H1 (cell line): Measurements from ENCODE around the gene CHAC1. TPM values are rescaled to one million over a fixed set of nuclear protein-coding genes. Genes with fewer than 3 reads are reported as not detected.

ENCODE experiments used
- BACH1 ChIP-seq: IDR thresholded peaks from 2 replicates; pipeline ENCODE4 v1.6.1; 2012; ENCODE audit warnings: low read length, improper control_type of control experiment
- BRCA1 ChIP-seq: IDR thresholded peaks from 2 replicates; pipeline ENCODE4 v1.6.1; 2012; ENCODE audit warnings: low read depth, low read length, improper control_type of control experiment
- CBX5 ChIP-seq: fragments of 300-800, 300-1000 bp; sonication (generic); IDR thresholded peaks from 2 replicates; pipeline ENCODE4 v1.7.1; 2016; ENCODE audit warnings: antibody characterized with exemption, low read length, low read depth
- EP300 ChIP-seq, 2 experiments: IDR thresholded peaks; 1 replicate in 1 of 2; 2 replicates in 1 of 2; pipeline ENCODE4 v1.6.1; 2011 to 2012; ENCODE audit warnings: low read depth in 2 of 2, low read length in 2 of 2, mild to moderate bottlenecking in 2 of 2, borderline replicate concordance in 1 of 2, inconsistent platforms in 1 of 2, moderate library complexity in 1 of 2
- KDM1A ChIP-seq: fragments of 200-600, 300-600 bp; sonication (generic); IDR thresholded peaks from 2 replicates; pipeline ENCODE4 v1.7.1; 2016; ENCODE audit warnings: mild to moderate bottlenecking, low read length, borderline replicate concordance
- KDM4A ChIP-seq: IDR thresholded peaks from one replicate; pipeline ENCODE4 v1.7.1; 2012; ENCODE audit warnings: low read depth, mild to moderate bottlenecking, moderate library complexity, low read length, inconsistent platforms; ENCODE audit not compliant: severe bottlenecking
- MAFK ChIP-seq: IDR thresholded peaks from 2 replicates; pipeline ENCODE4 v1.6.1; 2012; ENCODE audit warnings: low read depth, mild to moderate bottlenecking, improper control_type of control experiment, low read length
- NANOG ChIP-seq: IDR thresholded peaks from 2 replicates; pipeline ENCODE4 v1.6.1; 2011; ENCODE audit warnings: low read length, low read depth, mild to moderate bottlenecking, inconsistent platforms; ENCODE audit not compliant: insufficient read depth, poor library complexity, severe bottlenecking
- POLR2A ChIP-seq, 2 experiments: IDR thresholded peaks; 1 replicate in 1 of 2; 2 replicates in 1 of 2; pipeline ENCODE4 v1.6.1; 2011; ENCODE audit warnings: low read depth in 2 of 2, low read length in 2 of 2, mild to moderate bottlenecking in 2 of 2; ENCODE audit errors: control extremely low read depth in 1 of 2
- POLR2AphosphoS5 ChIP-seq: IDR thresholded peaks from 2 replicates; pipeline ENCODE4 v1.6.1; 2011; ENCODE audit warnings: low read depth, low read length
- RXRA ChIP-seq: IDR thresholded peaks from 2 replicates; pipeline ENCODE4 v1.6.1; 2011; ENCODE audit warnings: low read depth, mild to moderate bottlenecking, low read length, moderate library complexity; ENCODE audit not compliant: insufficient read depth
- SIRT6 ChIP-seq: IDR thresholded peaks from one replicate; pipeline ENCODE4 v1.7.1; 2012; ENCODE audit warnings: low read length, inconsistent platforms
- SRF ChIP-seq: IDR thresholded peaks from 2 replicates; pipeline ENCODE4 v1.6.1; 2011; ENCODE audit warnings: mild to moderate bottlenecking, low read depth, low read length, moderate library complexity
- TAF1 ChIP-seq: IDR thresholded peaks from 2 replicates; pipeline ENCODE4 v1.6.1; 2011; ENCODE audit warnings: mild to moderate bottlenecking, low read depth, low read length
- polyA plus RNA-seq, 7 experiments: library from polyadenylated mRNA; depleted of rRNA in 3 of 7; stranded (reverse) in 5 of 7; unstranded in 2 of 7; fragments of >200 nt in 5 of 7; fragments of 200-250 nt in 2 of 7; gene quantifications; 1 replicate in 5 of 7; 2 replicates in 1 of 7; 4 replicates in 1 of 7; pipeline versions ENCODE4 v1.2.1 to v1.2.3, GENCODE V29; 2011 to 2013; ENCODE audit warnings: missing spikeins in 2 of 7, mixed read lengths in 2 of 7
- total RNA-seq: library from RNA; stranded (reverse); fragmentation: NEBNext Ultra II Directional; extraction: Animal tissue kit (Norgen Biotek cat#: 25700); gene quantifications from 2 replicates; pipeline ENCODE4 v1.2.1, GENCODE V29; 2021
- TF ChIP-seq, protein P1 (sequence below): IDR thresholded peaks from 2 replicates; pipeline ENCODE4 v1.6.1; 2012; ENCODE audit warnings: inconsistent platforms
- TF ChIP-seq, protein P2 (sequence below): IDR thresholded peaks from 2 replicates; pipeline ENCODE4 v1.6.1; 2012; ENCODE audit warnings: low read length, inconsistent platforms
- TF ChIP-seq, protein P3 (sequence below): IDR thresholded peaks from 2 replicates; pipeline ENCODE4 v1.6.1; 2012; ENCODE audit warnings: inconsistent platforms
- TF ChIP-seq, protein P4 (sequence below): IDR thresholded peaks from 2 replicates; pipeline ENCODE4 v1.6.1; 2011; ENCODE audit warnings: low read depth, mild to moderate bottlenecking, low read length; ENCODE audit not compliant: insufficient read depth

CHAC1 gene
- total and polyA plus RNA-seq, 2 of the 8 experiments (the other 6 are each of a cell fraction or from before 2014, with no cell fraction given), result 34.3 to 159 TPM

DNA sequence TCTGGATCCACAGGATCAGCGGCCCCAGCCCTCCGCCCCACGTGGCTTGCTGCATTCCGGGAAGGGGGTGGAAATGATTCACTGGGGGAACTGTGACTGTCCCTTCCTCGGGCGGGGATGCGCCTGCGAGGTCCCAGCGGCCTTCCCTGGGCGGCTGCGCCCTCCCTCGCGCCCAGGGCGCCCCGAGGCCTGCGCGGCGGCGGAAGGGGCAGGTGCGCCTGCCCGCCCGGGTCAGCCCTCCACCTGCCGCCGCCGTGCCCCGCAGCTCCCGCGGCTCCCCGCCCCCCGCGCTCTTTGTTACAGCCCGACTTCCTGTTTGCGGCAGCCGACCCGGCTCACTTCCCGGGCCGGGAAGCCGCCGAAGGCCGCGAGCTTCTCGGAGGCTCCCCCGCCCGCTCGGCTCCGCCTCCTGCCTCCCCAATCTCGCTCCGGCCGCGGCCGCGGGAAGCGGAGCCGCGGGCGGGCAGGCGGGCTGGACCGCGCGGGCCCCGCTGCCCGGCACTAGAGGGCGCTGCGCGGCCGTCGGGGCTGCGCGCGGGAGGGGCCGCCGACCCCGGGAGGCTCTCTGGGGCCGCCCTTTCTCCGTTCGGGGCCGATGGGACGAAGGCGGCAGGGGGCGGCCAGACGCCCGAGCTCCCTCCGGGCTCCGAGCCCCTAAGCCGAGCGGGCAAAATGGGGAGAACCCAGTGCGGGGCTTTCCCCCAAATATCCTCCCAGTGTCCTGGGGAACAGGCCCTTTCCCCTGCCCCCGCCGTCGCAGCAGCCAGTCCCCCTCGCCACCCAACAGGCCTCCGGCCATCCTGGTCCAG, 11.5 kb upstream of the CHAC1 start (continued):
- TF ChIP-seq, protein P1, sequence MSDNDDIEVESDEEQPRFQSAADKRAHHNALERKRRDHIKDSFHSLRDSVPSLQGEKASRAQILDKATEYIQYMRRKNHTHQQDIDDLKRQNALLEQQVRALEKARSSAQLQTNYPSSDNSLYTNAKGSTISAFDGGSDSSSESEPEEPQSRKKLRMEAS, result peak; percentile 35
- TF ChIP-seq KDM1A, result no peak
- TF ChIP-seq SRF, result no peak
- 0 out of 2 replicates have a peak, but pooled peaks have one; percentile 22 for TF ChIP-seq TAF1
- TF ChIP-seq, protein P2, sequence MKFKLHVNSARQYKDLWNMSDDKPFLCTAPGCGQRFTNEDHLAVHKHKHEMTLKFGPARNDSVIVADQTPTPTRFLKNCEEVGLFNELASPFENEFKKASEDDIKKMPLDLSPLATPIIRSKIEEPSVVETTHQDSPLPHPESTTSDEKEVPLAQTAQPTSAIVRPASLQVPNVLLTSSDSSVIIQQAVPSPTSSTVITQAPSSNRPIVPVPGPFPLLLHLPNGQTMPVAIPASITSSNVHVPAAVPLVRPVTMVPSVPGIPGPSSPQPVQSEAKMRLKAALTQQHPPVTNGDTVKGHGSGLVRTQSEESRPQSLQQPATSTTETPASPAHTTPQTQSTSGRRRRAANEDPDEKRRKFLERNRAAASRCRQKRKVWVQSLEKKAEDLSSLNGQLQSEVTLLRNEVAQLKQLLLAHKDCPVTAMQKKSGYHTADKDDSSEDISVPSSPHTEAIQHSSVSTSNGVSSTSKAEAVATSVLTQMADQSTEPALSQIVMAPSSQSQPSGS, result no peak
- no peak for TF ChIP-seq POLR2AphosphoS5
- no peak for TF ChIP-seq KDM4A
- 0 out of 2 replicates have a peak, but pooled peaks have one; percentile 13 for TF ChIP-seq BACH1
- TF ChIP-seq NANOG, result no peak
- no peak for TF ChIP-seq POLR2A (IDR thresholded peaks at IDR 0.05; ENCODE audit: control extremely low read depth in 1 of 2, low read depth in 2 of 2, low read length in 2 of 2)
- no peak for TF ChIP-seq RXRA
- no peak for TF ChIP-seq SIRT6
- no peak for TF ChIP-seq MAFK
- TF ChIP-seq, protein P3, sequence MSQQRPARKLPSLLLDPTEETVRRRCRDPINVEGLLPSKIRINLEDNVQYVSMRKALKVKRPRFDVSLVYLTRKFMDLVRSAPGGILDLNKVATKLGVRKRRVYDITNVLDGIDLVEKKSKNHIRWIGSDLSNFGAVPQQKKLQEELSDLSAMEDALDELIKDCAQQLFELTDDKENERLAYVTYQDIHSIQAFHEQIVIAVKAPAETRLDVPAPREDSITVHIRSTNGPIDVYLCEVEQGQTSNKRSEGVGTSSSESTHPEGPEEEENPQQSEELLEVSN, result peak; percentile 9; the same call in 1 of the 2 replicates
- TF ChIP-seq, protein P4, sequence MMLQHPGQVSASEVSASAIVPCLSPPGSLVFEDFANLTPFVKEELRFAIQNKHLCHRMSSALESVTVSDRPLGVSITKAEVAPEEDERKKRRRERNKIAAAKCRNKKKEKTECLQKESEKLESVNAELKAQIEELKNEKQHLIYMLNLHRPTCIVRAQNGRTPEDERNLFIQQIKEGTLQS, result no peak
- TF ChIP-seq CBX5, result no peak
- peak; percentile 59; the same call in 1 of the 2 replicates for TF ChIP-seq BRCA1
- 0 out of 3 replicates have a peak, but pooled peaks of 1 of the 2 experiments have one; percentile 23 for TF ChIP-seq EP300 (IDR thresholded peaks at IDR 0.05; ENCODE audit: borderline replicate concordance in 1 of 2, low read depth in 2 of 2, low read length in 2 of 2)
